ENCODE data around the gene COPB2. TPM values are rescaled to one million over a fixed set of nuclear protein-coding genes. Genes with fewer than 3 reads are reported as not detected.
A peak's percentile ranks its signal among the peaks of the same experiment; 100 is the strongest.

COPB2 gene
- total RNA-seq, 2 donors from 2014 or later, result 161 to 184 TPM

GRCh38 chr3:139346771-139347170 lies 42.7 kb downstream of the COPB2 start:
- peaks cover 8% of the 10 kb centered on the region for H3K27me3 ChIP-seq (ENCODE audit: control insufficient read depth, insufficient read depth, low read length, poor library complexity, severe bottlenecking)
- TF ChIP-seq CTCF (conservative IDR thresholded peaks at IDR 0.05), result no peak
- no peak overlapping the region for H3K27ac Mint-ChIP-seq
- 91 to 100% methylated on average over 2 of the region's 2 CpGs for WGBS, 2 experiments (ENCODE audit: insufficient coverage in 1 of 2, insufficient read length in 1 of 2)
- H3K9me3 ChIP-seq (ENCODE audit: control insufficient read depth, low read length), result no peaks in the 10 kb centered on the region
- no peak overlapping the region for H3K27ac ChIP-seq (ENCODE audit: low read depth, low read length)
- no peaks in the 10 kb centered on the region for H3K9me3 Mint-ChIP-seq
- H3K27me3 Mint-ChIP-seq (ENCODE audit: insufficient read depth), result peaks cover 9% of the 10 kb centered on the region
- no peak overlapping the region for H3K4me3 Mint-ChIP-seq
- H3K36me3 Mint-ChIP-seq (ENCODE audit: low read depth), result peaks cover 36% of the 10 kb centered on the region
- no peak for DNase-seq
- no peak overlapping the region for H3K4me3 ChIP-seq (ENCODE audit: low read length)
- H3K36me3 ChIP-seq (ENCODE audit: control insufficient read depth, insufficient read depth, low read length), result peaks cover 48% of the 10 kb centered on the region
- H3K4me1 Mint-ChIP-seq, result peaks cover 3% of the 10 kb centered on the region
- no peak overlapping the region for H3K9ac ChIP-seq (ENCODE audit: extremely low read depth, low read length, poor library complexity, severe bottlenecking)
- peaks cover 3% of the 10 kb centered on the region for H3K4me1 ChIP-seq (ENCODE audit: control insufficient read depth, insufficient read depth, low read length)

GRCh38 chr3:139343895-139344856 lies 45.3 kb downstream of the COPB2 start, which contains the start of gene MRPS22:
Gene MRPS22 (plus strand): TSS chr3:139344020. CDS start chr3:139344027, 7 bp downstream.
- H3K4me1 Mint-ChIP-seq, result peaks cover 3% of the 10 kb centered on the region
- no peaks in the 10 kb centered on the region for H3K9me3 ChIP-seq (ENCODE audit: control insufficient read depth, low read length)
- H3K27ac Mint-ChIP-seq, result no peak within 1 kb of the TSS
- H3K4me1 ChIP-seq (ENCODE audit: control insufficient read depth, insufficient read depth, low read length), result peaks cover 8% of the 10 kb centered on the region
- peaks cover 35% of the 10 kb centered on the region for H3K27me3 Mint-ChIP-seq (ENCODE audit: insufficient read depth)
- no peak within 1 kb of the TSS for H3K27ac ChIP-seq (ENCODE audit: low read depth, low read length)
- H3K27me3 ChIP-seq (ENCODE audit: control insufficient read depth, insufficient read depth, low read length, poor library complexity, severe bottlenecking), result peaks cover 34% of the 10 kb centered on the region
- peak within 1 kb of the TSS; percentile 82 for H3K9ac ChIP-seq (ENCODE audit: extremely low read depth, low read length, poor library complexity, severe bottlenecking)
- no peaks in the 10 kb centered on the region for H3K9me3 Mint-ChIP-seq
- WGBS, 2 experiments (ENCODE audit: insufficient coverage in 1 of 2, insufficient read length in 1 of 2), result 1 to 3% methylated on average over 25 to 37 of the region's 37 CpGs
- no peak for TF ChIP-seq CTCF (conservative IDR thresholded peaks at IDR 0.05)
- peak; percentile 93 for DNase-seq
- H3K4me3 ChIP-seq (ENCODE audit: low read length), result peak within 1 kb of the TSS; percentile 88
- H3K36me3 ChIP-seq (ENCODE audit: control insufficient read depth, insufficient read depth, low read length), result peaks cover 24% of the 10 kb centered on the region
- no peak within 1 kb of the TSS for H3K4me3 Mint-ChIP-seq
- peaks cover 15% of the 10 kb centered on the region for H3K36me3 Mint-ChIP-seq (ENCODE audit: low read depth)

GRCh38 chr3:139342054-139342453 lies 47.4 kb downstream of the COPB2 start:
- no peak overlapping the region for H3K9ac ChIP-seq (ENCODE audit: extremely low read depth, low read length, poor library complexity, severe bottlenecking)
- peaks cover 51% of the 10 kb centered on the region for H3K27me3 ChIP-seq (ENCODE audit: control insufficient read depth, insufficient read depth, low read length, poor library complexity, severe bottlenecking)
- no peak overlapping the region for H3K27ac ChIP-seq (ENCODE audit: low read depth, low read length)
- no peak overlapping the region for H3K4me3 Mint-ChIP-seq
- no peak overlapping the region for H3K4me3 ChIP-seq (ENCODE audit: low read length)
- H3K27me3 Mint-ChIP-seq (ENCODE audit: insufficient read depth), result peaks cover 54% of the 10 kb centered on the region
- no peak overlapping the region for H3K27ac Mint-ChIP-seq
- no peak for TF ChIP-seq CTCF (conservative IDR thresholded peaks at IDR 0.05)
- peaks cover 8% of the 10 kb centered on the region for H3K4me1 ChIP-seq (ENCODE audit: control insufficient read depth, insufficient read depth, low read length)
- H3K9me3 Mint-ChIP-seq, result no peaks in the 10 kb centered on the region
- H3K9me3 ChIP-seq (ENCODE audit: control insufficient read depth, low read length), result no peaks in the 10 kb centered on the region
- H3K36me3 Mint-ChIP-seq (ENCODE audit: low read depth), result no peaks in the 10 kb centered on the region
- H3K4me1 Mint-ChIP-seq, result peaks cover 3% of the 10 kb centered on the region
- peaks cover 7% of the 10 kb centered on the region for H3K36me3 ChIP-seq (ENCODE audit: control insufficient read depth, insufficient read depth, low read length)
- DNase-seq, result no peak
